ENCODE results near the gene BEST4. TPM values are rescaled to one million over a fixed set of nuclear protein-coding genes. Genes with fewer than 3 reads are reported as not detected.
A peak's percentile ranks its signal among the peaks of the same experiment; 100 is the strongest.

BEST4 gene
- polyA plus RNA-seq, 1 donor from 2014 or later: not detected

- TF ChIP-seq EP300 (conservative IDR thresholded peaks at IDR 0.05; ENCODE audit: poor library complexity, severe bottlenecking) (no peak), TAF1 (IDR thresholded peaks at IDR 0.05; ENCODE audit: low read depth) (no peak), CTCF (IDR thresholded peaks at IDR 0.05; ENCODE audit: poor library complexity, severe bottlenecking) (peak; percentile 11)
- no peaks in the 10 kb centered on the region for H3K9me2 ChIP-seq (ENCODE audit: insufficient read depth, low read length)
- H3F3A ChIP-seq (ENCODE audit: insufficient read depth, low read length, poor library complexity, severe bottlenecking): no peaks in the 10 kb centered on the region
- peak overlapping the region; percentile 89 for H3K4me3 ChIP-seq (ENCODE audit: low read length)
- H3K79me2 ChIP-seq (replicated peaks; ENCODE audit: insufficient read depth, low read length): no peaks in the 10 kb centered on the region
- H3K27me3 ChIP-seq (ENCODE audit: insufficient read depth, low read depth, low read length): no peaks in the 10 kb centered on the region
- H3K9ac ChIP-seq (ENCODE audit: low read length): peak overlapping the region; percentile 68
- peak overlapping the region; percentile 45 for H2AFZ ChIP-seq (ENCODE audit: low read depth, low read length)
- H4K20me1 ChIP-seq (ENCODE audit: insufficient read depth): no peaks in the 10 kb centered on the region
- H3K36me3 ChIP-seq (ENCODE audit: insufficient read depth, low read length): no peaks in the 10 kb centered on the region
- H3K4me2 ChIP-seq (ENCODE audit: low read length): peak overlapping the region; percentile 39
- peak overlapping the region; percentile 39 for H3K27ac ChIP-seq (ENCODE audit: low read length)
- H3K9me3 ChIP-seq (ENCODE audit: low read length): no peaks in the 10 kb centered on the region
Measured at GRCh38 chr1:44801491-44802305, 13.7 kb upstream of the BEST4 start.

GRCh38 chr1:44799770-44800584 is 12.0 kb upstream of the BEST4 start, which contains the start of gene PLK3:
TSS of gene PLK3 (plus strand) at chr1:44800377. CDS start at chr1:44800464, 87 bp downstream.
- Histone ChIP-seq H3K36me3 (ENCODE audit: insufficient read depth, low read length) (no peaks in the 10 kb centered on the region), H3K4me3 (ENCODE audit: low read length) (peak within 1 kb of the TSS; percentile 89), H4K20me1 (ENCODE audit: insufficient read depth) (no peaks in the 10 kb centered on the region), H3K9ac (ENCODE audit: low read length) (peak within 1 kb of the TSS; percentile 84), H3K9me3 (ENCODE audit: low read length) (no peaks in the 10 kb centered on the region), H3K9me2 (ENCODE audit: insufficient read depth, low read length) (no peaks in the 10 kb centered on the region), H3K27ac (ENCODE audit: low read length) (peak within 1 kb of the TSS; percentile 81), H3K79me2 (replicated peaks; ENCODE audit: insufficient read depth, low read length) (no peaks in the 10 kb centered on the region), H3K4me2 (ENCODE audit: low read length) (peak within 1 kb of the TSS; percentile 62), H2AFZ (ENCODE audit: low read depth, low read length) (peak within 1 kb of the TSS; percentile 73), H3K27me3 (ENCODE audit: insufficient read depth, low read depth, low read length) (no peaks in the 10 kb centered on the region), H3F3A (ENCODE audit: insufficient read depth, low read length, poor library complexity, severe bottlenecking) (no peaks in the 10 kb centered on the region)
- TF ChIP-seq REST (IDR thresholded peaks at IDR 0.05; ENCODE audit: borderline replicate concordance) (no peak), RAD21 (conservative IDR thresholded peaks at IDR 0.05) (peak; percentile 57), CTCF (IDR thresholded peaks at IDR 0.05; ENCODE audit: poor library complexity, severe bottlenecking) (peak; percentile 87), EZH2 (IDR thresholded peaks at IDR 0.05; ENCODE audit: borderline replicate concordance, insufficient read depth, low read length, poor library complexity, severe bottlenecking) (no peak), POLR2AphosphoS5 (IDR thresholded peaks at IDR 0.05) (peak; percentile 90), MXI1 (conservative IDR thresholded peaks at IDR 0.05; ENCODE audit: poor library complexity, severe bottlenecking) (peak; percentile 89), SMC3 (conservative IDR thresholded peaks at IDR 0.05; ENCODE audit: poor library complexity) (peak; percentile 44), EP300 (conservative IDR thresholded peaks at IDR 0.05; ENCODE audit: poor library complexity, severe bottlenecking) (peak; percentile 23), TAF1 (IDR thresholded peaks at IDR 0.05; ENCODE audit: low read depth) (peak; percentile 67)

All from neural cell (in vitro differentiated cells).